ENCODE measurements around the gene ABHD4.

ABHD4 gene

DNA sequence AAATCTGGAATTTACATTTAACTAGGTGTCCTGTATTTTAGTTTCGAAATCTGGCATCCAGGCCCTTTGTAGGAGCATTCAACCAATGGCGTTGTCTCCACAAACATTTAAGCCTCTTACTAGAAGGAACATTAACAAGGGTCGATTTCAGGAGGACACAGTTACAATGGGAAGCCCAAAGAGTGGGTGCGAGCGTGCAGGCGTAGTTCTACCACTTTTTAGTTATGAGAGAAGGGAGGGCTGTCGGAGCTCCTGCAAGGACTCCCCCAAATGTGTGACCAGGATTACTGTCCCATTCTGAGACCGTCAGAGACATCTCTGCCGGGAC, 365 bp upstream of the ABHD4 start:
- in situ Hi-C loops (cut with HindIII; ENCODE audit: low sequenced_read_pairs), result no loop called here
- TF ChIP-seq, protein P1, sequence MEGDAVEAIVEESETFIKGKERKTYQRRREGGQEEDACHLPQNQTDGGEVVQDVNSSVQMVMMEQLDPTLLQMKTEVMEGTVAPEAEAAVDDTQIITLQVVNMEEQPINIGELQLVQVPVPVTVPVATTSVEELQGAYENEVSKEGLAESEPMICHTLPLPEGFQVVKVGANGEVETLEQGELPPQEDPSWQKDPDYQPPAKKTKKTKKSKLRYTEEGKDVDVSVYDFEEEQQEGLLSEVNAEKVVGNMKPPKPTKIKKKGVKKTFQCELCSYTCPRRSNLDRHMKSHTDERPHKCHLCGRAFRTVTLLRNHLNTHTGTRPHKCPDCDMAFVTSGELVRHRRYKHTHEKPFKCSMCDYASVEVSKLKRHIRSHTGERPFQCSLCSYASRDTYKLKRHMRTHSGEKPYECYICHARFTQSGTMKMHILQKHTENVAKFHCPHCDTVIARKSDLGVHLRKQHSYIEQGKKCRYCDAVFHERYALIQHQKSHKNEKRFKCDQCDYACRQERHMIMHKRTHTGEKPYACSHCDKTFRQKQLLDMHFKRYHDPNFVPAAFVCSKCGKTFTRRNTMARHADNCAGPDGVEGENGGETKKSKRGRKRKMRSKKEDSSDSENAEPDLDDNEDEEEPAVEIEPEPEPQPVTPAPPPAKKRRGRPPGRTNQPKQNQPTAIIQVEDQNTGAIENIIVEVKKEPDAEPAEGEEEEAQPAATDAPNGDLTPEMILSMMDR (IDR thresholded peaks at IDR 0.05; ENCODE audit: low read depth, low read length, missing control alignments), result no peak
- DNase-seq (ENCODE audit: low read depth), result no peak
- peak overlapping the region; percentile 74 for H3K4me3 ChIP-seq (ENCODE audit: low read depth, low read length)

- peak overlapping the region; percentile 74 for H3K4me3 ChIP-seq (ENCODE audit: low read depth, low read length)
- in situ Hi-C loops (cut with HindIII; ENCODE audit: low sequenced_read_pairs), result no loop called here
- DNase-seq (ENCODE audit: low read depth), result peak; percentile 28
- TF ChIP-seq, protein P1 (IDR thresholded peaks at IDR 0.05; ENCODE audit: low read depth, low read length, missing control alignments), result peak; percentile 45
These were observed 770 bp downstream of the ABHD4 start for GRCh38 chr14:22598896-22599244.

GRCh38 chr14:22599349-22599748, 1.2 kb downstream of the ABHD4 start:
- TF ChIP-seq, protein P1 (IDR thresholded peaks at IDR 0.05; ENCODE audit: low read depth, low read length, missing control alignments), result no peak
- peak overlapping the region; percentile 74 for H3K4me3 ChIP-seq (ENCODE audit: low read depth, low read length)
- no peak for DNase-seq (ENCODE audit: low read depth)
- in situ Hi-C loops (cut with HindIII; ENCODE audit: low sequenced_read_pairs), result no loop called here

GRCh38 chr14:22600027-22600426, 1.9 kb downstream of the ABHD4 start:
- no peak for DNase-seq (ENCODE audit: low read depth)
- H3K4me3 ChIP-seq (ENCODE audit: low read depth, low read length), result no peak overlapping the region
- in situ Hi-C loops (cut with HindIII; ENCODE audit: low sequenced_read_pairs), result no loop called here

DNA sequence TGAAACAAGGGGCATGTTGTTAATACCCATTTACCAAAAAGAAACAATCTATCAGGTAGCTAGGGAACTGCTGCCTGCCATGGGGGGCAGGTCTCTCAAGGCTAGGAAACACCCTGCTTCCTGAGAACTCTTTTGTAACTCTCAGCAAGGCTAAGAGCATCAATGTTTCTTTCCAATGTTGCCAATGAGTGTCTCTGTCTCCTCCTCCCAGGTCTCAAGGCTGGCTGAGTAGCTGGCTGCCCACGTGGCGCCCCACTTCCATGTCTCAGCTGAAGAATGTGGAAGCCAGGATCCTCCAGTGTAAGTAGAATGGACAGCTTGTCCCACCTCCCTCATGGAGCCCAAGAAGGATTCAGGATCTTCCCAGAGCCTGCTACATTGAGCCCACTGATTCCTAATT, 3.4 kb downstream of the ABHD4 start:
- TF ChIP-seq, protein P1 (IDR thresholded peaks at IDR 0.05; ENCODE audit: low read depth, low read length, missing control alignments), result no peak
- DNase-seq (ENCODE audit: low read depth), result no peak
- in situ Hi-C loops (cut with HindIII; ENCODE audit: low sequenced_read_pairs), result no loop called here
- H3K4me3 ChIP-seq (ENCODE audit: low read depth, low read length), result no peak overlapping the region

More at GRCh38 chr14:22600027-22600426, 1.9 kb downstream of the ABHD4 start:
- TF ChIP-seq, protein P1 (IDR thresholded peaks at IDR 0.05; ENCODE audit: low read depth, low read length, missing control alignments), result no peak

- in situ Hi-C loops (cut with HindIII; ENCODE audit: low sequenced_read_pairs), result no loop called here
- TF ChIP-seq, protein P1 (IDR thresholded peaks at IDR 0.05; ENCODE audit: low read depth, low read length, missing control alignments), result no peak
- no peak overlapping the region for H3K4me3 ChIP-seq (ENCODE audit: low read depth, low read length)
- DNase-seq (ENCODE audit: low read depth), result no peak
These were observed 3.9 kb downstream of the ABHD4 start for GRCh38 chr14:22601996-22602395.

DNA sequence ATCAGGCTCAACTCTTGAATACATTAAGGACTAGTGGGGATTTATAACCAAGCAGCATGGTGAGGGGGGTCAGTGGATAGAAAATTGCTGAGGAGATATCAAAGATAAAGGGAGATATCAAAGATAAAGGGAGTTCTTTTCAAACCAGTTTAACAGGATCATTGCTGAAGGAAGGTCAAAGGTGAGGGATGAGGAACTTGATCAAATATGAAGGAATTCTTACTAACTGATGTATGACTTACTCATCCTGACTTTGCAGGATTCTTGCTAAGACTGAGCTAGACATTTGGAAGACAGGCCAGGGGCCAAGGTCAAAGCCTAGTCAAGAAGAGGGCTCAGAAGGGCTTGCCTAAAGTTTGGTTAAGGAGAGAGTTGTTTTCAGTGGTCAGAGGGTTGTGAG, 4.8 kb downstream of the ABHD4 start:
- in situ Hi-C loops (cut with HindIII; ENCODE audit: low sequenced_read_pairs), result no loop called here
- H3K4me3 ChIP-seq (ENCODE audit: low read depth, low read length), result no peak overlapping the region
- no peak for DNase-seq (ENCODE audit: low read depth)
- TF ChIP-seq, protein P1 (IDR thresholded peaks at IDR 0.05; ENCODE audit: low read depth, low read length, missing control alignments), result no peak
